Ovary (tissue), 10 donors: ENCODE results near the gene ANXA6. TPM values are rescaled to one million over a fixed set of nuclear protein-coding genes. Genes with fewer than 3 reads are reported as not detected.

Experiments used
- DNase-seq, 5 donors: peaks; one replicate each; pipeline ENCODE4 v3.0.0-alpha.2; 2019 to 2020
- H3K27ac ChIP-seq, 2 donors: fragments of 200-600 bp; one replicate each; pipeline versions ENCODE4 v1.5.1 to v1.8.0; 2019 to 2022
- H3K27me3 ChIP-seq: fragments of 200-600 bp; one replicate; pipeline ENCODE4 v1.8.0; 2022
- H3K36me3 ChIP-seq: fragments of 200-600 bp; sonication (generic); one replicate; pipeline ENCODE4 v1.5.1; 2019
- H3K4me1 ChIP-seq: one replicate; pipeline ENCODE4 v1.8.1; 2013; ENCODE audit warnings: mild to moderate bottlenecking, moderate library complexity; ENCODE audit not compliant: insufficient read depth
- H3K4me3 ChIP-seq: fragments of 200-600 bp; sonication (generic); one replicate; pipeline ENCODE4 v1.5.1; 2017
- H3K9me3 ChIP-seq, 2 donors: fragments of 200-600 bp in 1 of 2; sonication (generic) in 1 of 2; one replicate each; pipeline versions ENCODE4 v1.5.1 to v1.8.1; 2013 to 2019; ENCODE audit warnings: mild to moderate bottlenecking in 1 of 2, moderate library complexity in 1 of 2
- CTCF ChIP-seq, 3 donors: fragments of 450-650 bp in 2 of 3; fragments of 200-600 bp in 1 of 3; IDR thresholded peaks; one replicate each; pipeline versions ENCODE4 v1.5.1 to v1.8.0; 2016 to 2022; ENCODE audit warnings: antibody characterized with exemption in 3 of 3, mild to moderate bottlenecking in 1 of 3
- EP300 ChIP-seq: sonication (generic); formaldehyde crosslinking; IDR thresholded peaks from one replicate; pipeline ENCODE4 v1.6.1; 2017; ENCODE audit warnings: antibody characterized with exemption
- POLR2A ChIP-seq: fragments of 450-650 bp; IDR thresholded peaks from one replicate; pipeline ENCODE4 v1.6.1; 2017; ENCODE audit warnings: antibody characterized with exemption, mild to moderate bottlenecking, moderate library complexity
- WGBS, 3 donors: extraction: QIAGEN DNeasy Blood & Tissue Kit in 1 of 3; methylation state at CpG; one replicate each; pipeline versions ENCODE4 v1.1.5 to v1.1.7; 2013 to 2017; 5-methylcytosine and 5-hydroxymethylcytosine counted together
- intact Hi-C, 4 donors: fragments of 100-400 bp; cut with DNase I; formaldehyde crosslinking; loops; one replicate each; pipeline versions ENCODE4 v1.11.0 to v1.15.1; 2022 to 2023
- long read RNA-seq, 3 donors: library from polyadenylated mRNA in 2 of 3; unstranded in 2 of 3; transcript quantifications; one replicate each; pipeline ENCODE4 v2.0.0 and lab custom pipeline, GENCODE V29; 2021 to 2026
- polyA plus RNA-seq, 2 donors: library from polyadenylated mRNA; stranded (reverse); fragments of 200-250 nt in 1 of 2; fragments of 350-450 nt in 1 of 2; fragmentation: Illumina TruSeq in 1 of 2; extraction: RNeasy Lipid Tissue Mini Kit (QIAGEN cat#74804) in 1 of 2; gene quantifications; one replicate each; pipeline ENCODE4 v1.2.3, GENCODE V29; 2013 to 2014
- total RNA-seq, 7 donors: library from RNA; depleted of rRNA in 2 of 7; stranded (reverse); fragments of >200 nt in 2 of 7; fragmentation: NEBNext Ultra II Directional in 3 of 7; extraction: Animal tissue kit (Norgen Biotek cat#: 25700) in 3 of 7; gene quantifications; one replicate each; pipeline versions ENCODE4 v1.1.0 to v1.2.4, GENCODE V29; 2016 to 2023
- donor health status: DM: no; HTN: no; CAD: no; lungs with moderate emphysema.
- donor health status: DM: no; HTN: no; CAD: no.
- donor health status: Bipolar disorder and iron deficiency.
- donor health status: DM: yes; HTN: yes; CAD: no.
- donor health status: DM: no; HTN: no; CAD: no.
- donor health status: DM: yes; HTN: yes; CAD: no.

ANXA6 gene
- total RNA-seq = 100 to 1,000 TPM; 117 to 346 (median 225) TPM
- 100 to 1,000 TPM; 183 to 541 TPM for polyA plus RNA-seq
- long read RNA-seq, donor 1, transcript ANXA6-201 (26 exons, 2,593 nt) = major isoform, 891 of 1,254 reads
- long read RNA-seq, donor 1, partial matches to known transcripts = 99 of 1,254 reads
- long read RNA-seq, donor 1, other reads (novel, unspliced or antisense) = 264 of 1,254 reads
- long read RNA-seq, donor 2, transcript ANXA6-201 (26 exons, 2,593 nt) = major isoform, 27 of 73 reads
- long read RNA-seq, donor 2, partial matches to known transcripts = 38 of 73 reads
- long read RNA-seq, donor 2, other reads (novel, unspliced or antisense) = 8 of 73 reads
- long read RNA-seq, donor 3, transcript ANXA6-201 (26 exons, 2,593 nt) = major isoform, 487 of 712 reads
- long read RNA-seq, donor 3, partial matches to known transcripts = 35 of 712 reads
- long read RNA-seq, donor 3, other reads (novel, unspliced or antisense) = 190 of 712 reads

DNA sequence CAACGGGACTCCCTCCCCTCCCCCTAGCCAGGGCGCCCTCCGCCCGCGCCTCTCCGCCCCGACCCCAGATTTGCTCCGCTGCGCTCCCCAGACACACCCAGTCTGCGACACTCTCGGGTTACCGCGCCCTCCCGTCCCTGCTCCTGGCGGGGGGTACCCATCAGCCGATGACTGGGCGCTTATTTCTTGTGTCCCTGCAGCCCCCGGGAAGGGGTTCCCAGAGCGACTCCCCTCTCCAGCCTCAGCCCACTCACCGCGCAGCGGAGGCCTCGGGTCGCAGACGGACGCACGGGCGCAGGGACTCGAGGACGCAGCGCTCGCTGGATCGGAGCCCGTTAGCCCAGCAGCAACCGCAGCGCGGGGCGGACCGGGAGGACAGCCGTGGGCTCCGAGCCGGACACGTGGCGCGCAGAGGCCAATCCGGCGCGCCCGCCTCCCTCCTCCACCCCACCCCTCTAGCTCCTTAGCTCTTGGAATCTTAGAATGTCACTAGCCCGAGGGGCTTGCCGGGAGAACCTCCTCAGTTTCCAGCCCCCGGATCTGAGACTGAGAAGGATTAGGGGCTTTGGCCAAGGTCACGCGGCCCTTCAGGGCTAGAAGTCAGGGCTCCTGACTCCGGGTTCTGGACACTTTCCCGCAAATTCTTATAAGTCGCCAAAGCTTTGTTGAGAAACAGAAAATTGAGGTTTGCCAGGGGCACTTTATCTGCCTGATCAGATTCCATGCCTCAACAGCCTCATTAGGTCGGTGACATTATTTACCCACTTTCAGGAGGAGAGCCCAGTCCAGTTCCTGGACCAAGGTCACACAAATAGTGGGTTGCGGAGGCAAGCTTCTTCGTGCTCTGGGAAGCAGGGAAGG lies at the start of gene ANXA6:
TSS of gene ANXA6 (minus strand) at position 354 of the 861 bp plus-strand sequence. CDS start 9,878 bp downstream, outside the sequence.
- H3K27me3 ChIP-seq = no peaks in the 10 kb centered on the region
- no peaks in the 10 kb centered on the region for H3K36me3 ChIP-seq
- intact Hi-C loops = no loop called here
- peaks cover 11% of the 10 kb centered on the region for H3K4me1 ChIP-seq
- peak within 1 kb of the TSS; percentile 81 to 92 for H3K27ac ChIP-seq
- peak; percentile 81 to 89 (median 85) for DNase-seq
- H3K4me3 ChIP-seq = peak within 1 kb of the TSS; percentile 76
- peak; percentile 34 for TF ChIP-seq POLR2A
- TF ChIP-seq CTCF (IDR thresholded peaks at IDR 0.05) = no peak
- no peaks in the 10 kb centered on the region for H3K9me3 ChIP-seq
- 0 to 1% (median 0%) methylated on average over 41 to 60 of the region's 60 CpGs for WGBS, 3 donors

- intact Hi-C loops = no loop called here
- 90 to 95% (median 90%) methylated on average over 10 of the region's 10 CpGs for WGBS, 3 donors
- no peaks in the 10 kb centered on the region for H3K9me3 ChIP-seq
- peaks cover 4% of the 10 kb centered on the region for H3K4me1 ChIP-seq
- TF ChIP-seq EP300 (no peak), CTCF (IDR thresholded peaks at IDR 0.05) (no peak), POLR2A (no peak)
- no peaks in the 10 kb centered on the region for H3K27me3 ChIP-seq
- no peak overlapping the region for H3K4me3 ChIP-seq
- H3K36me3 ChIP-seq = no peaks in the 10 kb centered on the region
- H3K27ac ChIP-seq = no peak overlapping the region
- no peak for DNase-seq
These were observed 47.8 kb upstream of the ANXA6 start for GRCh38 chr5:151205411-151205810.

- intact Hi-C loops = no loop called here
- H3K4me3 ChIP-seq = no peak overlapping the region
- no peak overlapping the region for H3K27ac ChIP-seq
- 83 to 85% (median 84%) methylated on average over 5 of the region's 5 CpGs for WGBS, 3 donors
- no peaks in the 10 kb centered on the region for H3K27me3 ChIP-seq
- no peaks in the 10 kb centered on the region for H3K36me3 ChIP-seq
- peaks cover 4% of the 10 kb centered on the region for H3K4me1 ChIP-seq
- TF ChIP-seq POLR2A (no peak), EP300 (no peak), CTCF (IDR thresholded peaks at IDR 0.05) (no peak)
- H3K9me3 ChIP-seq = no peaks in the 10 kb centered on the region
- no peak for DNase-seq
These were observed 46.5 kb upstream of the ANXA6 start for GRCh38 chr5:151204051-151204450.

DNA sequence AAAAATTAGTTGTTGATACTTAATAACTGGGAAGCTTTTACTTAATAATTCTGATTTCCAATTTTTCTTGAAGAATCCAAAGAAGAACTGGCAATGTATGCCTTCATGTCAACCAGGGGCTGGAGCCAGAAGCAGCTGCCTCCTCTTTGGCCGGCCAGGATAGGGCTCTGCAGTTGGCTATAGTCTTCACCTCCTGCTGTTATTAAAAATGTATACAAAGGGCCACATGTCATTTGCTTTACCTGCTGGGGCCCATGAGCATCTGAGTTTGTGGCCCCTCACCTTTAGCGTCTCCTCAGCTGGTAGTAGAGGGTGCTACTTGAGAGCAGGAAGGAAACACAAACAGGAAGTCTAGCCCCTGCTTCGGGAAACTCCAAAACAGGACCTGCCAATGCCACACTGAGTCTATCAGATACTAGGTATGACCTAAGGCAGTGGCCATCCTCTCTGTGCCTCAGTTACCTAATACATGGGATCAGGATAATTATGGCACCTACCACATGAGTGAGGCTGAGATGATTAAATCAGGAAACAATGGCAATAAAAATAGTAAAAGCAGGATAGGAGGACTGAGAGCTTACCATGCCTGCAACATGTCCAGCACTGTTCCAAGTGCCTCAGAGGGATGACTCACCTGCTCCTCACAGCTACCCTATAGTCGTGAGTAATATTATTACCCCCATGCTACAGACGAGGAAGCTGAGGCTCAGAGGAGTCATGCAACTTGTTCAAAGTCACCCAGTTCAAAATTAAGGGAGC lies 45.0 kb upstream of the ANXA6 start:
- no peak for DNase-seq
- H3K27me3 ChIP-seq = no peaks in the 10 kb centered on the region
- no peaks in the 10 kb centered on the region for H3K9me3 ChIP-seq
- 77 to 84% (median 83%) methylated on average over 5 of the region's 5 CpGs for WGBS, 3 donors
- H3K36me3 ChIP-seq = no peaks in the 10 kb centered on the region
- H3K4me1 ChIP-seq = no peaks in the 10 kb centered on the region
- intact Hi-C loops = no loop called here
- no peak overlapping the region for H3K4me3 ChIP-seq
- H3K27ac ChIP-seq = no peak overlapping the region
- TF ChIP-seq CTCF (IDR thresholded peaks at IDR 0.05) (no peak), EP300 (no peak), POLR2A (no peak)
